NCI-H1436 treated with DMSO at 0.1 percent for 48 hours (cell line): ENCODE data around the gene INPP5A.

Source experiments
- DNase-seq: peaks from one replicate; lab custom pipeline; 2025; lab: John Stamatoyannopoulos, UW

INPP5A gene

DNA sequence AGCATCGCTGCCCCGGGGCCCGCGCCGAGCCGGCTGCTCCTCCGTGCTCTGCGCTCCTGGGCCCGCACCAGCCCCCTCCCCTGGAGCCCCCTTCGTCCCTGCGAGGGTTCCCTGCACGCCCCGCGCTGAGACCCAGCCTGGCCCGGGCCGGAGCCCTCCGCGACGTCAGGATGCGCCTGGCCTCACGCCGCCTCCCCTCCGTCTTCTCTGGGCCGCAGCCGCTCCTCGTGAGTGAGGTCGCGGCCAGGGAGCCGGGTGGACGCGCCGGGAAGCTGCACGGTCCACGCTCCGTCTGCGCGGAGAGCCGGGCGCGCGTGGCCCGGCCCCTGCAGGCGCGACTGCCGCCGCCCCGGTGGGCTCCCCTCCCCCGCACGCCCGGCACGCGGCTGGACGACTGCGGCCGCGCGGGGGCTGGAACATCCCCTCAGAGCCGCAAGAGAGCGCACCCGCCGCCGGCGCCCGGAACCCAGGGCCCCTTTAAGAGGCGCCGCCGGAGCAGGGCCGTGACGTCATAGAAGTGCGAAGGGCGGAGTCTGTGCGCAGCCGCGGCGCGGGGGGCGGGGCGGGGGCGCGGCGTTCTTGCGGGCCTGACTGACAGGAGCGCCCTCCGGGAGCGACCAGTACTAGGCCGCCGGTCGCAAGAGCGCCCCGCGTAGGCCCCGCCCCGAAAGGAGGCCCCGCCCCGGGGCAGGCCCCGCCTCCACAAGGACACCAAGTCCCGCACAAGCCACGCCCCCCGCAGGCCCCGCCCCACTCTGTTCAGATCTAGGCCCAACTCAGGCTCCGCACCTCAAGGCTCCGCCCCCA, 507 bp upstream of the INPP5A start:
- DNase-seq = peak; percentile 94

DNA sequence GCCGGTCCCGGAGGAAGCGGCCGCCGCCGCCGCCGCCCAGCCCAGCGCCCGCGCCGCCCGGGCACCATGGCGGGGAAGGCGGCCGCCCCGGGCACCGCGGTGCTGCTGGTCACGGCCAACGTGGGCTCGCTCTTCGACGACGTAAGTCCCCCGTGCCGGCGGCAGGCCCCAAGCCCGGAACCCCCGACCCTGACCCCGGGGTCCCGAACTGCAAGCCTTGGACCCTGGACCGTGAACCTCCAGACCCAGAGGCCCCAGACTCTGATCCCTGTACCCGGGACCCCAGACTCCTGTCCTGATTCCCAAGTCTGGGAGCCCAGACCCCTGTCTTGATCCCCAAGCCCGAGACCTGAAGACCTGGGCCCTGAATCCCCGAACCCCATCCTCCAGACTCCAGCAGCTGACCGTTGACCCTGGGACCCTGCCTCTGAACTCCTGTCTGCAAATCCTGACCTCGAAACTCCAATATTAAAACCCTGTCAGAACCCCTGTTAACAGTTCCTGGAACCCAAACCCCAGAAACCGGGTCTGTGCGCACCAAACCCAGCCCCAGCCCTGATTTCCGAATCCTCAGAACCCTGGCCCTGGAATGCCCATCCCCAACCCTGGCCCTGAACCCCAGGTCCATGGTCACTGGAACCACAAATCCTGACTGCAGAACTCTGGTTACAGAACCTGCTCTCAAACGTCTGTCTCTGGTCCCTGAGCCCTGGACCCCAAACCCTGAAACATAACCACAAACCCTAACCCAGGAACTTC, 623 bp downstream of the INPP5A start:
- no peak for DNase-seq

DNA sequence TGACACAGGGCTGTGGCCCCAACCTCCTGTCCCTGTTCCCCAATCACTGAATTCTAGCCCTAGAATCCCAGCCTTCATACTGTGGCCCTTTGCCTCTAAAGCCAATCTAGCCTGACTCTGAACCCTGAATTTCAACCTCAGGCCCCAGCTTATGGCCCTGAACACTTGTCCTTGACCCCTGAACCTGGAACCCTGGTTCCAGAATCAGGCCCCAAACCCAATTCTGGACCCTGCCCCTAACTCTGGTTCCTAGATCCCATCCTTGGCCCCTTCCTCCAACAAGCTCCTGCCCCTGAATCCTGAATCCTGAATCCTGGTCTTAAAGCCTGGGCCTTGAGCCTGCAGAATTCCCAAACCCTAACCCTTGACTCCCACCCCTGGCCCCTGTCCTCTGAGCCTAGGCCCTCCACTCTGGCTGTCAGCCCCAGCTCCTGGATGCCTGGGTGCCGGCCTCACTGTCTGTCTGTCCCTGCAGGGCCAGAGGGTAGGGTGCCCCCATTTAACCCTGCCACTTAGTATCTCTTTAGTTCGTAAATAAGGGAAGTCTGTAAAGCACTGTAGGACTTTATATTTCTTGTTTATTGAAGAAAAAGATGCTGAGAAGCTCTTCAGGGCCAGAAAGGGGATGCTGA, 1.3 kb downstream of the INPP5A start:
- no peak for DNase-seq

DNA sequence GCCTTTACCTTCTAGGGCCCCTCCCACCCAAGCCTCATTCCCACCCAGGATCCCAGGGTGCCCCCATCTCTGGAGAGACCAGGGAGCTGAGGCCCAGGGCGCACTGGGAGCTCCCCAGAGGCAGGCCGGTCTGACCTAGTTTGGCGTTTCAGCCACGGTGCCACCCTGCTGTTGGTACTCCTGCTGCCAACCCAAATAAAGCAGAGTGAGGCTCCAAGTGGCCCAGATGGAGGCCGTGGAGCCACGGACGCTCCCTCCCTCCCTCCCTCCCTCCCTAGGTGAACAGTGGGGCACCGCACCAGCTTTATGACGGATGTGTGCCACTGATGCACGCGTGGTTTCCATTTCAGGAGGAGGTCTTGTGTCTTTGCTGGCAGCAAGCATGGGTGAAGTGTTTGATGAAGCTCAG, 1.8 kb downstream of the INPP5A start:
- DNase-seq = no peak

DNA sequence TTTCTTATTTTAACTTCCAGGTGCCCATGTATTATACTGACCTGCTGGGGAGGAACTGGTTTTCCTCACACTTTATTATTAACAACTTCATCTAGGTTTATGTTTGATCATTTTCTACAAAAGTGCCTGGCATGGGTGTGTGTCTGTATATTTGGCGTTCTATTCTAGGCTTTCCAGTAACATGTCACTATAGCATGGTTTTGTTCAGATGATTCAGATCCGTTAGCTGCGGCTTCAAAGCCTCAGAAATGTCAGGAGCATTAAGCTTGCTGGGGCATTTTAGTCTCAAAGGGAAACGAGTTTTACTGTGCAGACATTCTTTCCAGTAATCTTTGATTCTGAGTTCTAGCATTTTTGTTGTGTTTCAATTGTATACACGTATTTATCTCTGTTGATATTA, 2.3 kb downstream of the INPP5A start:
- no peak for DNase-seq

DNA sequence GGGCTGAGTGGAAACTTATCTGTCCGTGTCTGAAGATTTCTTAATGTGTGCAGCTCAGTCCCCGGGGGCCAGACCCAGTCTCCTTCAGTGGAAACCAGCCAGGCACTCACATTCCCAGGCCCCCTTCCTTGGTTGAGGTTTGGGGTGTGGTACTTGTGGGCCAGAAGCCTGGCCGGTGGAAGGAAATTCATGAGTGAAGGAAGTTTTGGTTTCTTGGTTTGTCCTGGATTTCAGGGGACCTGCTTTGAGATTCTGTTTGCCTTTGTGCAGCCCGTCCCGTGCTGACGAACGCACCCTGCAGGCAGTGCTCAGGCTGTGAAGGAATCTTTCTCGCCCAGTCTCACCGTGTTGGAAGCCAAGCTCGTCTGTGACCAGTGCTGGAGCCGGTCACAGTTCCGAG, 2.9 kb downstream of the INPP5A start:
- no peak for DNase-seq

DNA sequence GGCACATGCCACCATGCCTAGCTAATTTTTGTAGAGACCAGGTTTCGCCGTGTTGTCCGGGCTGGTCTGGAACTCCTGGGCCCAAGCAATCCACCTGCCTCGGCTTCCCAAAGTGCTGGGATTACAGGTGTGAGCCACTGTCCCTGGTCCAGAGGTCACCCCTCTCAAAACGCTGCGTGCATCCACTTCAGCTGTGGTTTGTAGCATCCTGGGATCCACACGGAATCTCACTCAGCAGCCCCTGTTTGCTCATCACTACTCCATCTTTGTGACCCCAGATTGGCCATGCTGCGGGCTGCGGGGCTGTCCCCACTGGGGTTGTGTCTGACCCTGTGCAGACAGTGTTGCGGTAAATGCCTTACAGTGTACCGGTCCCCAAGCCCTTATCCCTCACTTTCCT, 3.5 kb downstream of the INPP5A start:
- DNase-seq = no peak

DNA sequence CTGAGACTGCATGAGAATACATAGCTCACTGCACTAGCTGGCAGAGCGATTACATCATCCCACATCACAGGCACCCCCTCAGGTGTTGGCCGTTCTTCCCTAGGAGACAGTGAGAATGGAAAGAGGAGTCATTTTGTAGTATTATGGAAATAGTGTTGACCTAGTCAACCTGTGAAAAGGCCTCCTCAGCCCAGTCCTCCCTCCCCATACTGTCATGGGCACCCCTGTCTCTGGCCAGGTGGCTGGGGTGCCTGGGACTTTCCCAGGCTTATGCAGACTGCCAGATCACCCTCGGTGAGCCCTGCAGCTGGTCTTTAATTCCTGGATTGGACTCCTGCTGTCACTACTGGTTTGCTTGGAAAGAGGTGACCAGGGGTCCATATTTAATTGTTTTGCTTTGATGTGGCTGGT, 4.0 kb downstream of the INPP5A start:
- DNase-seq = no peak

DNA sequence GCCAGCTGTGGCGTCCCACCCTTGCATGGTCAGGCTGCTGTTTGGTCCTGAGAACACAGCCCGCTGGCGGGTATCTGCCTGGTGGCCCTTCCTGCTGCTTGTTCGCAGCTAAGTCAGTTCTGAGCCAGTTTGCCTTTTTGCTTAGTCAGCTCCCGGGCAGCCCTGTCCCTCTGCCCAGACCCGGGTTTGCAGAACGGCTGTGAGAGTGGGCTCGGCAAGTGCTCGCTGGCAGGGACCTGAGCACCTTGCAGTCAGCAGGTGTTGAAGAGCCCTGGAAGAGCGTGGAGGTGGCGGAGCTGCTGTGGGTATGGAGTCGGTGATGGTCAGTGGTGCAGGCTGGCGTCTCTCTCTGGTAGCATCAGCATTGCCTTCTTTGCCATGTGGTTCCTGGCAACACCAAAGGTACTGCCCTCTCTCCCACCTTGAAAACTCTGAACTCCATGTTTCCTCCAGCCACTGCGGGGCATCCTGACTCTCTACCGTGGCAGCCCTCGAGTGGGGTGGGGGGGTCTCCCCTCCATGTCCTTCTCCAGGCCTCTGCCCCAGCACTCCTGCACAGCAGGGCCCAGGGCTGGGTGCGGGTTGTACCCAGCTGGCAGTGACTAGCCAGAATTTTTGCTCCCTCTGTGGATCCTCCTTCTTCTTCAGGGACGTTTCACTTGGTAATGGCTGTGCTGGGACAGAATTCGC, 4.6 kb downstream of the INPP5A start:
- no peak for DNase-seq

DNA sequence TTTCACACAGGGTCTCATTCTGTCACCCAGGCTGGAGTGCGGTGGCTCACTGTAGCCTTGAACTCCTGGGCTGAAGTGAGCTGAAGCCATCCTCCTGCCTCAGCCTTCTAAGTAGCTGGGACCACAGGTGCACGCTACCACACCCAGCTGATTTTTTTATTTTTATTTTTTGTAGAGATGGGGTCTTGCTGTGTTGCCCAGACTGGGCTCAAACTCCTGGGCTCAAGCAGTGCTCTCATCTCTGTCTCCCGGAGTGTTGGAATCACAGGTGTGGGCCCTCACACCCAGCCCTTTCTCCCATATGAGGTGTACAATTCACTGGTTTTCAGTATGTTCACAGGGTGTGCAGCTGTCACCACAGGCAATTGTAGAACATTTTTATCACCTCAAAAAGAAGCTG, 5.2 kb downstream of the INPP5A start:
- no peak for DNase-seq

DNA sequence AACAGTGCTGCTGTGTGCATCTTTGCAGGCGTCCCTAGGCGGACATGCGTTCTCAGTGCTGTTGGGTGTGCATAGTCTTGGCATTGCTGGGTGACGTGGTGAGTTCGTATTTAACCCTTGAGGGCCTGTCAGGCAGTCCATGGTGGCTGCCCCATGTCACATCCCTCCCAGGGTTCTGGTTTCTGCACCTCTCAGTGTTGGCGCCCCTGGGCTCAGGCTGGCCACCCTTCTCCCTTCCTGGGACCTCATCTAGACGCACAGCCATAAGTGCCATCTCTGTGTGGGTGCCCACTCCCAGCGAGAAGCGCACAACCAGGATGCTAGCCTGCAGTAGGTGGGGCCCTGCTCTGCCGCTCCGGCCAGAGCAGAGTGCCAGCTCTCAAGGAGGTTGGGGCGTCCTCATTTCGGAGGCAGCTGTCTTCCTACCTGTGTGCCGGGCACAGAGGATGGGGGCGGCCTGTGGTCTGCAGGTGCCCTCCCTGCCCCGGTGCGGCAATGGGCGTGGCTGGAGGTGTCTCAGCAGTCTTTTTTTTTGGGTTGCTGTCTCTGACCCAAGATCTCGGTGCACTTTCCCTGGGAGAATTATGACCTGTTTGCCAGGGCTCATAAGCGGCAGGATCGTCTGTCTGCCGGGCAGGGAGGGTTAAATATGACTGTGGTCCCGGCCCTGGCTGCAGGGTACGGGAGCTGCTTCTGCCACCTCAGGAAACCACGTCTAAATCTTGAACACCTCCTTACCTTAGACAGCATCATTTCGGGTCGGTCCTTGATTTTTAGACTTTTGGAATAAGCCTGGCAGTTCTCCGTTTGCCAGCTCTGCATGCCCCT, 6.5 kb downstream of the INPP5A start:
- DNase-seq = no peak

DNA sequence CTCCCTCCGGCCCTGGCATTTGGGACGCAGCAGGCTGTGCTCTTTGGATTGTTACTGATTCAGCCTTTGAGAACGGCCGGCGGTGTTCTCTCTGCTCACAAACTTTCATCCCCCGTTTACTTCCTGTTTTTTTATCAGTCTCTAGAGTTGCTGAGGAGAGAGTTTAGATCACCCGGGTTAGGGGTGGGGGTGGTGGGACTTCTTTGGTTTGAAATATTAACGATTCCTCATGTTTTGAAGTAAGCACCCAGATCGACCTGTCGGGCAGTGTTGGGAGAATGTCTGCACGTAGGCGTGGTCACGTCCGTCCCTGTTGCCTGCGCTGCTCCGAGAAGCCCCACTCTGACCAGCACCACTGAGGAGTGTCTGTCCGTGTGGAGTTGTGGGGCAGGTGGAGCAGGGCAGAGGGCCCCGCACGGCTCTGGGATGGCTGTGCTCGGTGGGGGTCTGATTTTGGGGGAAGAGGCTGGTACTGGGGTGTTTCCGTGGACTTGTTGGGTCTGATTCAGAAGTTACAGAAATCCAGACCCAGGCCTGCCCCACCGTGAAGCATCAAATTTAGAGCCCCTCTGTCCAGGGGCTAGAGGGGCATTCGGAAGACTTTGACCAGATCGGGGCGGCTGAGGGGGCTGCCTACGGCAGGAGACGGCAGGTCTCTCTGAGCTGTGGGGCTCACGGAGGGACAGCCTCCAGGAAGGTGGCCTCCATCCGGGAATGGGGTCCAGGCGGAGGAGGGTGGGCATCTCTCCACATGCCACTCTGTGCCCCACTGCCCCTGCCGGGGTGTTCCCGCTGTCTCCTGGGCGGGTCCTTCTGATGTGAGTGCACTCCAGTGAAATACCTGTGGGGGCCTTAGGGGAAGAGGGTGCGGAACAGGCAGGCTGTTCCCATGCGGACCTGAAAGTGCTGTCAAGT, 7.4 kb downstream of the INPP5A start:
- DNase-seq = no peak

DNA sequence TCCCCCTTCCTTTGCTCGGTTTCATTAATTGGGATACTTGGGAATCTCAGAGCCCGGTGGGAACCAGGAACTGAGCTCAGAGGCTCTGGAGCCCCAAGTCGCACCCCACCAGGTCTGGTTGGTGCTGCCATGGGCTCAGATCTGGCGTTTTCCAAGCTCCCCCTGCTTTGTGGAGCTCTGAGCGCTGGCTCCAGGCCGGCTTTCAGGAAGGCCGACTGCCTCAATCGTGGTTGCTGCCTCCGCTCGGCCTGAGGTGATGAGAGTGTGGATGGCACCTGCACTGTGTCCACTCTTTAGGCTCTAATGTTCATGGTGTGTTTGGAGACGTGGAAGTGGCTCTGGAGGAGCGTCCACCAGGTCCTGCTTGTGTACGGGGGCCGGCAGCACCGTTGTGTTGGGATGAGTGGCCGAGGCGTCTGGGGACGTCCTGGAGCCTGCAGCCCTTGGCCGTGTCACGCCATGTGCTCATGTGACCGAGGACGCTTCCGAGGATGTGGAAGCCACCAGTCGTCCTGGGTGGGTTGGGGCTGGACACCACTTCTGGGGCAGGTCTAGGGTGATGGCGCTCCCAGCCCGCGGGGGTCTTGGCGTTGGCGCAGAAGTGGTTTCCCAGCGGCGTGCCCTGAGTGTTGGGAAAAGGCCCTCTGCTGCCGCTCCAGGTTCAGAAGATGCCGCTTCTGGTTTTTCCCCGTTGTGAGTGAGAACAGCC, 8.2 kb downstream of the INPP5A start:
- DNase-seq = no peak

DNA sequence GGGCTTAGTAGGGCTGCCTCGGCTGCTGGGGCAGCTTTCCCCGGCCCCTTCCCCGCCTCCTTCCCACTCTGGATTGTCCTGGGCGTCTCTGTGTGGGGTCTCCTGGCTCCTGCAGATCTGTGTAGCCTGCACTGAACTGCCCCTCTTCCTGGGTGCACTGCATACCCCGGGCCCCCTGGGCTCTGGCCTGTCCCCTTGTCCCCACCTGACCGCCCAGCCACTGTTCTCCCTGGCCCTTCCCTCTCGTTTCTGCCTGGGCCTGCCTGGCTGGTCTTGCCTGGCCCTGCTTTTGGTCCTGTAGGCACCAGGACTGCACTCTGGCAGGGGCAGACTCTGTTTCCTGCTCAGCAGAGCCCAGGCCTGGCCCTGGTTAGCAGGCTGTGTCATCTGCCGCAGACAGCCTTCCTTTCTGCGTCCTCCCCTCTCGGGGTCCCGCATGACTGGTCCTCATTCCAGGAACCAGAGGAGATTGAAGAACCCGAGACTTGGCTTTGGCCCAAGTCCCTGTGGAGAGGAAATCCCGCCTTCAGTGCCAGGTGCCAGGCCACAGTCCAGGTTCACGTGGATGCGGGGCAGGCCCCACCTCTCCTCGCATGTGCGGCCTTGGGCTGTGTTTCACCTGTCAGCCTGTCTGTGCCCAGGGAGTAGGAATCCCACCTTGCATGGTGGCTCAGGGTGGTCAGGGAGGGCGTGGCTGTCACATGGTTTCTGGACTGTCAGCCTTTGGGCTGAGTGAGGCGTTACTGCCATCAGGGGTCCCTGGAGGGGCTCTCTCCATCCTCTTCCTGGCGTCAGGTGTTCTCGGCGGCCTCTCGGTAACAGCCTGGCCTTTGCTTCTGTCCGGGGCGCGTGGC, 9.2 kb downstream of the INPP5A start:
- no peak for DNase-seq

DNA sequence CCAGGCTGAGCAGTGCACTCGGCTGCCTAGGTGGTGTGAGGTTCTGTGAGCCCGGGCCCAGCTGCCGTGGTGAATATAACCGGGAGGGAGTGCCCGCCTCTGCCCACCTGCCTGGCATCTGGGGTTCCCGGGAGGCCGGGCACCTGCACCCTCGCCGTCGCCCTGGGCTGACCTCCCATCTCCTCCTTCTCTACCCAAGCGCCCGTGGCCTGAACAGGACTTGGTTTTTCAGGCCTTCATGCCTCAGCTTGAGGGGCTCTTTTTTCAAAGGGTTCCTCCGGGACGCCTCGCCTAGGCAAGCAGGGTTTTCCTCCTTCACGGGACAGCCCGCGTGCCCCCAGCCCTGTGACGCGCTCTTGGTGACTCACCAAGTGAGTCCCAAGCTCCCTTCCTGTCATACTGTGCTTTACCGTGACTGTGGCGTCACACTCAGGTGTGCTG, 9.9 kb downstream of the INPP5A start:
- DNase-seq = no peak

DNA sequence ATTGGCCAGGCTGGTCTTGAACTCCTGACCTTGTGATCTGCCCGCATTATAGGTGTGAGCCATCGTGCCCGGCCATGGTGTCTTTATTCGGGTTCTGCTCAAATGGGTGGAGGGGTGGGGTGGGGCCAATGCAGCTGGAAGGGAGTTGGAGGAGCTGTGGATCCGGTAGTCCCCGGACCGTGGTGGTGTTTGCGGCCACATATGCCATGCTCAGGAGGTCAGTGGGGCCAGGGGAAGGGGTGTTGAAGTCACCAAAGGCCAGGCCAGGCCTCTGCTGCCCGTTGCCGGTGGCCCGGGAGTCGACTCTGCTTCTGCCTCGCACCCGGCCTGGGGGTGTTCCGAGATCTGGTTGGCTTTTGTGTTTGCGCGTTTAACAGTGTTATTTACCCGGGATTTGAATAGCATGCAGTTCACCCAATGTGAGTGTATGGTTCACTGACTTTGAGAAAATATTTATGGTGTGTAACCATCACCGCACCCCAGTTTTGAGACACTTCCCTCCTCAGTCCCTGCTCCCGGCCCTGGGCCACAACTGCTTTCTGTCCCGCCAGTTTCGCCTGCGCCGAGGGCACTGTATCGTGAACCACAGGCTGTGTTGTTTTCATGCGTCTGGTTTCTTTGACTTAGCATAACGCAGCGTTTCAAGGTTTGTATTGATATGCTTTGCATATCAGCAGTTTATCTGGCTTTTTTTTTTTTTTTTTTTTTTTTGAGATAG, 10.7 kb downstream of the INPP5A start:
- DNase-seq = no peak

DNA sequence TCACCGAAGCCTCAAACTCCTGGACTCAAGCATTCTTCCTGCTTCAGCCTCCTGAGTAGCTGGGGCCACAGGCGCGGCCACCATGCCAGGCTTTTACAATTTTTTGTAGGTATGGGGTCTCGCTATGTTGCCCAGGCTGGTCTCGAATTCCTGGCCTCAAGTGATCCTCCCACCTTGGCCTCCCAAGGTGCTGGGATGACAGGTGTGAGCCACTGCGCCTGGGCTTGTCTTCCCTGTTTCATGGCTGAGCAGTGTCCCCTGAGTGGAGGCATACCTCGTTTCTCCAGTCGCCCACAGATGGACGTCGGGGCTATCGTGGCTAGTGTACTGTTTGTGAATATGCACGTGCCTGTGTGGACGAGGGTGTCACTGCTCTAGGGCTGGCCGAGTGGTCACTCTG, 11.3 kb downstream of the INPP5A start:
- DNase-seq = no peak

DNA sequence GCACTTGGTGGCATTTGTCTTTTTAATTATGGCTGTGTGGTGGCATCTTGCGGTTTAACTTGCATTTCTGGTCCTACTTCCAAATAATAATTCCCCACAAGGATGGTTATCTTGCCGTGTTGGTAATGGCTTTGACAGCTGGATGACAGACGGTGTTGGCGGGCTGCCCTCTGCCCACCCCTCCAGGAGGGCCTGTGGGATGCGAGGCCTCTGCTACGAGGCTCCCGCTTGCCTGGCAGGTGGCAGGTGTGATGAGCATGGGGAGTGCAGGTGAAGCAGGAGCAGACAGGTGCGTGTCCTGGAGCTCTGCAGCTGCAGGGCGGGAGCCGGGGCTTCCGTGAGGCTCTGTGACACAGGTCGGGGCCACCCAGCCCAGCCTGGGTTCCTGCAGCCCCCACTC, 11.8 kb downstream of the INPP5A start:
- DNase-seq = no peak
